ENCODE measurements around the gene LNP1. TPM values are rescaled to one million over a fixed set of nuclear protein-coding genes. Genes with fewer than 3 reads are reported as not detected.

The LNP1 gene
- total and polyA plus RNA-seq, 2 of the 13 experiments (the other 11 are each of a cell fraction or from before 2014, with no cell fraction given): 3.6 to 7.0 TPM

- no peak for TF ChIP-seq MED1 (CRISPR knock-in tag; IDR thresholded peaks at IDR 0.05)
Observed at GRCh38 chr3:100424261-100424660, 22.9 kb downstream of the LNP1 start (continued).

DNA sequence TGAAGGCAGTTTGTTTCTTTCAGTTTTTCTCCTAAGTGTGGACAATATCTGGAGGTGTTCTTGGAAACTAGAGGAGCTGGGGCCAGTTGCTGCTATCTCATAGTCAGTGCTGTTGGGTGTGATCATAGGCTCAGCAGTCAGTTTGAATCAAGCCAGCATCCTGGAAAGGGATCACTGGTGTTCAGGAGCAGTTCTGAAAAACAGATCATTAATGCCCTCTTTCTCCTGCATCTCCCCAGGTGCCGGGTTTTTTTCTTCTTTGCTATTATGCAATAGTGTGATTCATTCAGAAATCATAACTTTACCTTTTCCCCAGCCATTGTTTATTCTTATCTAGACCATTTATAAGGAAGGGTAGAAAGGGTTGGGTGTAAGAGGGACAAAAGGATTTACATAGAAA, 24.0 kb downstream of the LNP1 start:
- Histone ChIP-seq H3K9me3 (ENCODE audit: low read length) (no peaks in the 10 kb centered on the region), H4K20me1 (ENCODE audit: insufficient read depth, low read length) (no peaks in the 10 kb centered on the region), H3K4me2 (ENCODE audit: low read depth, low read length) (no peak overlapping the region), H3K79me2 (ENCODE audit: insufficient read depth, low read length) (no peaks in the 10 kb centered on the region), H3K4me1 (ENCODE audit: insufficient read depth, low read length) (no peaks in the 10 kb centered on the region; the same call in 1 of the 2 replicates), H3K36me3 (replicated peaks in 1 of 2; ENCODE audit: control insufficient read depth in 1 of 2, insufficient read depth in 2 of 2, low read length in 2 of 2) (peaks cover 0 to 1% of the 10 kb centered on the region in 2 experiments; a peak in 1 of 5 replicates), H2AFZ (ENCODE audit: low read length) (no peak overlapping the region), H3K27ac (ENCODE audit: extremely low read length, insufficient read depth, low read length) (no peak overlapping the region), H3K4me3 (replicated peaks in 1 of 3; ENCODE audit: insufficient read depth in 1 of 3, low read depth in 2 of 3, low read length in 3 of 3) (no peak overlapping the region), H3K27me3 (ENCODE audit: control insufficient read depth in 1 of 2, insufficient read depth in 2 of 2, low read length in 2 of 2) (no peaks in the 10 kb centered on the region), H3K9ac (ENCODE audit: insufficient read depth, low read depth, low read length) (no peak overlapping the region)
- POLR2A ChIA-PET: interaction anchor here (1.2 to 1.7 kb wide), 2 partner anchors 24 to 91 kb away, joined by 3 to 5 read pairs; partner anchors contain the start of gene LNP1
- no TSS peak for BruUV-seq (replicated peaks)
- WGBS (ENCODE audit: low lambda C conversion rate): 77% methylated on average over 1 of the region's 1 CpG
- no peak for ATAC-seq
- no peak for DNase-seq (ENCODE audit: low spot score)
- intact Hi-C loops (cut with micrococcal nuclease; ENCODE audit: unreplicated experiment): no loop called here
- TF ChIP-seq ZSCAN12 (CRISPR knock-in tag; IDR thresholded peaks at IDR 0.05): no peak
- TF ChIP-seq ZNF556 (CRISPR knock-in tag; IDR thresholded peaks at IDR 0.05; ENCODE audit: borderline replicate concordance): no peak
- TF ChIP-seq ZNF737 (CRISPR knock-in tag; IDR thresholded peaks at IDR 0.05; ENCODE audit: borderline replicate concordance): no peak
- peak; percentile 69 for TF ChIP-seq CEBPB (IDR thresholded peaks at IDR 0.05; ENCODE audit: borderline replicate concordance, low read depth, low read length)
- CTCF ChIA-PET (ENCODE audit: low intra/inter-chr PET ratio, low total read pairs): no interaction called here
- no peak for FAIRE-seq
- in situ Hi-C loops (cut with HindIII; ENCODE audit: extremely low pct_ligation_motif_present, low pct_unique_long_range_greater_than_20kb): no loop called here

DNA sequence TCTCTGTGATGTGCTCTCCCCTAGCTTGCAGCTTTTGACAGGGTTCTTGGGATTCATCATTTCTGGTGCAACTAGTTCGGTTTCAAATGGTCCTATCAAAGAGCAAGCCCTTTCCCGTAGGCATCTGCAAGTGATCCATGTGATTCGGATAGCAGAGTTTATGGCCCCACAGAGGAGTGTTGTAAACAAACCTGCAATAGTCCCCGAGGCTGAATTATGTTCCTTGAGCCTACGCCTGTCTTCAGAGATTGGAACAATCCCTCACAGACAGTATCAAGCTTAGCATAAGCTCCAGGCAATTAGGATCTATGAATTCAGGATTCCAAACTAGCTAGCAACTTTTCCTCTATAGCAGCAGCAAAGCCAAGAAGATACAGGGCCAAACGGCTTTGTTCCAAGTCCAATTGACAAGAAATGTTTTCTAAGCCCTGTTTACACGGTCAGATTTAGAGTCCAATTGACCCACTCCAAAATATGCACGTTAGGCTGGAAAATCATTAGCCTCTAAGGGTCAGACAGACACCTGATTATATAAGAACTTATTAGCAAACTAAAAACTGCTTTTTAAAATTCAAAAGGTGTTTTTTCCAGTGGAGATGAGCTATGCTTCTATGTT, 24.8 kb downstream of the LNP1 start:
- no peak overlapping the region for H3K4me3 ChIP-seq (replicated peaks in 1 of 3; ENCODE audit: insufficient read depth in 1 of 3, low read depth in 2 of 3, low read length in 3 of 3)
- no peak for TF ChIP-seq RXRA (CRISPR knock-in tag; IDR thresholded peaks at IDR 0.05)
- TF ChIP-seq, protein P1, sequence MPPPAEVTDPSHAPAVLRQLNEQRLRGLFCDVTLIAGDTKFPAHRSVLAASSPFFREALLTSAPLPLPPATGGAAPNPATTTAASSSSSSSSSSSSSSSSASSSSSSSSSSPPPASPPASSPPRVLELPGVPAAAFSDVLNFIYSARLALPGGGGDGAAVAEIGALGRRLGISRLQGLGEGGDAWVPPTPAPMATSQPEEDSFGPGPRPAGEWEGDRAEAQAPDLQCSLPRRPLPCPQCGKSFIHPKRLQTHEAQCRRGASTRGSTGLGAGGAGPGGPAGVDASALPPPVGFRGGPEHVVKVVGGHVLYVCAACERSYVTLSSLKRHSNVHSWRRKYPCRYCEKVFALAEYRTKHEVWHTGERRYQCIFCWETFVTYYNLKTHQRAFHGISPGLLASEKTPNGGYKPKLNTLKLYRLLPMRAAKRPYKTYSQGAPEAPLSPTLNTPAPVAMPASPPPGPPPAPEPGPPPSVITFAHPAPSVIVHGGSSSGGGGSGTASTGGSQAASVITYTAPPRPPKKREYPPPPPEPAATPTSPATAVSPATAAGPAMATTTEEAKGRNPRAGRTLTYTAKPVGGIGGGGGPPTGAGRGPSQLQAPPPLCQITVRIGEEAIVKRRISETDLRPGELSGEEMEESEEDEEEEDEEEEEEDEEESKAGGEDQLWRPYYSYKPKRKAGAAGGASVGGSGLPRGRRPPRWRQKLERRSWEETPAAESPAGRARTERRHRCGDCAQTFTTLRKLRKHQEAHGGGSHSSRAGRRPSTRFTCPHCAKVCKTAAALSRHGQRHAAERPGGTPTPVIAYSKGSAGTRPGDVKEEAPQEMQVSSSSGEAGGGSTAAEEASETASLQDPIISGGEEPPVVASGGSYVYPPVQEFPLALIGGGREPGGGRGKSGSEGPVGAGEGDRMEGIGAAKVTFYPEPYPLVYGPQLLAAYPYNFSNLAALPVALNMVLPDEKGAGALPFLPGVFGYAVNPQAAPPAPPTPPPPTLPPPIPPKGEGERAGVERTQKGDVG (CRISPR knock-in tag; IDR thresholded peaks at IDR 0.05; ENCODE audit: borderline replicate concordance): no peak
- no peak for TF ChIP-seq ZNF687 (CRISPR knock-in tag; IDR thresholded peaks at IDR 0.05)
- TF ChIP-seq RAD51 (IDR thresholded peaks at IDR 0.05; ENCODE audit: borderline replicate concordance): no peak

More for the DNA sequence above, 24.8 kb downstream of the LNP1 start:
- Histone ChIP-seq H3K4me2 (ENCODE audit: low read depth, low read length) (no peak overlapping the region), H3K27me3 (ENCODE audit: control insufficient read depth in 1 of 2, insufficient read depth in 2 of 2, low read length in 2 of 2) (no peaks in the 10 kb centered on the region), H3K27ac (ENCODE audit: extremely low read length, insufficient read depth, low read length) (no peak overlapping the region), H3K4me1 (ENCODE audit: insufficient read depth, low read length) (no peaks in the 10 kb centered on the region; the same call in 1 of the 2 replicates), H3K9me3 (ENCODE audit: low read length) (no peaks in the 10 kb centered on the region), H3K36me3 (replicated peaks in 1 of 2; ENCODE audit: control insufficient read depth in 1 of 2, insufficient read depth in 2 of 2, low read length in 2 of 2) (peaks cover 0 to 1% of the 10 kb centered on the region in 2 experiments; a peak in 1 of 5 replicates), H4K20me1 (ENCODE audit: insufficient read depth, low read length) (no peaks in the 10 kb centered on the region), H3K9ac (ENCODE audit: insufficient read depth, low read depth, low read length) (no peak overlapping the region), H3K79me2 (ENCODE audit: insufficient read depth, low read length) (no peaks in the 10 kb centered on the region), H2AFZ (ENCODE audit: low read length) (no peak overlapping the region)
- FAIRE-seq (no peak), DNase-seq (ENCODE audit: low spot score) (no peak), ATAC-seq (no peak)
- BruUV-seq (replicated peaks): no TSS peak
- POLR2A ChIA-PET: no interaction called here
- in situ Hi-C loops (cut with HindIII; ENCODE audit: extremely low pct_ligation_motif_present, low pct_unique_long_range_greater_than_20kb): no loop called here
- intact Hi-C loops (cut with micrococcal nuclease; ENCODE audit: unreplicated experiment): no loop called here
- CTCF ChIA-PET (ENCODE audit: low intra/inter-chr PET ratio, low total read pairs): no interaction called here
- WGBS (ENCODE audit: low lambda C conversion rate): 76% methylated on average over 7 of the region's 8 CpGs
